ENCODE data around the gene BFAR.
"Not testable (repeated sequence)": the region's sequence is repeated elsewhere in the genome, so short reads cannot be mapped to it uniquely, and the experiment has no call there.

Gene BFAR

DNA sequence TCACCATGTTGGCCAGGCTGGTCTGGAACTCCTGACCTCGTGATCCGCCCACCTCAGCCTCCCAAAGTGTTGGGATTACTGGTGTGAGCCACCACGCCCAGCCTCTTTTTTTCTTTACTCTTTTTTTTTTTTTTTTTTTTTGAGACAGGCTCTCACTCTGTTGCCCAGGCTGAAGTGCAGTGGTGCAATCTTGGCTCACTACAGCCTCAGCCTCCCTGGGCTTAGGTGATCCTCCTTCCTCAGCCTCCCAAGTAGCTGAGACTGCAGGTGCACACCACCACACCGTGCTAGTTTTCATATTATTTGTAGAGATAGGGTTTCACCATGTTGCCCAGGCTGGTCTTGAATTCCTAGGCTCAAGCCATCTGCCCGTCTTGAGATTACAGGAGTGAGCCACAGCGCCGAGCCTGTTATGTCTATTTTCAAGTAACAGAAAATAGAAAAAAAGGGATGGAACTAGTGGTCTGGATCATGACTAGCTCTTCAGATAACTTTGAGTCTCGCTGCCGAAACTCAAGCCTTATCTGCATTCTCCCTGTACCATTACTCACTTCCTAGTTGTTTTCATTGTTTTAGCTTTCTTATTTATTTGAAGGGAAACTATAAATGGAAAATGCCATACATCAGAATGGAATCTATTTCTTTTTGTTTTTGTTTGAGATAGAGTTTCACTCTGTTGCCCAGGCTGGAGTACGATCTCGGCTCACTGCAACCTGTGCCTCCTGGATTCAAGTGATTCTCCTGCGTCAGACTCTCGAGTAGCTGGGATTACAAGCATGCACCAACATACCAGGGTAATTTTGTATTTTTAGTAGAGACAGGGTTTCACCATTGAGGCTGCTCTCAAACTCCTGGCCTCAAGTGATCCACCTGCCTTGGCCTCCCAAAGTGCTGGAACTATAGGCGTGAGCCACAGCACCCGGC lies 53.4 kb downstream of the BFAR start:
- not testable (repeated sequence) for DNase-seq (ENCODE audit: low spot score)

DNA sequence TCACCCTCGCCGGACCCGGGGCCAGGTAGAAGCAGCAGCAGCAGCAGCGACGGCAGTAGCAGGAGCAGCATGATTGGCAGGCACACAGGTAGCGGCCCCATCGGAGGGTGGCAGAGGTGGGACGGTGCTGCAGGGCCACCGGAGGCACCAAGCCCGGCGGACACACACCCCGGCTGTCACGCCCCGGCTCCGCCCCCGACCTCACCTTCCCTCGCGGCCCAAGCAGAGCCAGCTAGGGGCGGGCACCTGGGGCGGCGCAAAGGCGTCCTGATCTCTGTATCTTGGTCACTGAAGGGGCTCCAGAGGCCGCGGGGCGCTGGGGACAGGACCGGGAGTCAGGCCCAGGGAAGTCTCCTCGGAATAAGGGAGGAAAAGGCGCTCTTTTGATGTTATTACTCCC lies 61.4 kb downstream of the BFAR start, which contains the start of gene PLA2G10:
Gene PLA2G10 (minus strand): TSS at position 180 of the 400 bp plus-strand sequence. CDS start 79 bp downstream, at position 101.
- DNase-seq (ENCODE audit: low spot score): not testable (repeated sequence)

DNA sequence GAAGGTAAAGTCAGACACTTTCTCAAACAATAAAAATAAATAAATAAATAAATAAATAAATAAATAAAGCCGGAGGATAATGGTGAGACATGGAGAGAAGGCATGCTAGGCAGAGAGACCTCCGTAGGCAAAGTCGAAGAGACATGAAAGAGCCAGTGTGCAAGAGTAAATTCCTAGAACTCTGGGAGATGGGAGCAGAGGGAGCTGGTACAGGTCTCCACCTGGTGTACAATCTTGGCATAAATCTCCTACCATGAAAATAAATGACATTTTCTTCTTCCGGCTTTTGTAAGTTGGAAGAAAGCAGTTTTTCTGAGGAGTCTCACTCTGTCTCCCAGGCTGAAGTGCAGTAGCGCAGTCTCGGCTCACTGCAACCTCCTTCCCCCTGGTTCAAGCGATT lies 69.1 kb downstream of the BFAR start:
- not testable (repeated sequence) for DNase-seq (ENCODE audit: low spot score)

DNA sequence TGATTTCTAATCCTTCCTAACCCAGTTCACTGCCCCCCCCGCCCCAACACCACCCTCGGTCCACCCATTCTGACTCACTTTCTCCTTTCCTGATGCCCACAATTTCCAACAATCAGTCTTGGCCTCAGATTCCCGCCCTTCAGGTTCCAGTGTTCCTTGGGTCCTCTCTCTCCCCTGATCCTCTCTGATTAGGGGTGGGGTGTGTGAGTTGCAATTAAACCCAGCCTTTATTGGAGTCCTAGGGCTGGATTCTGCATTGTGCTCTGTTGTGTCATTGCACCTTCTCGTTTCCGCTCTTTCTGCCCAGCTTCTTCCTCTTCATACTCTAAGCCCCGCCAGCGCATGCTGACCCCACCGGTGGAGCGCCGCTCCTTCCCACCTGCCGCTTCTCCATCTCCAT lies 69.9 kb downstream of the BFAR start:
- not testable (repeated sequence) for DNase-seq (ENCODE audit: low spot score)

DNA sequence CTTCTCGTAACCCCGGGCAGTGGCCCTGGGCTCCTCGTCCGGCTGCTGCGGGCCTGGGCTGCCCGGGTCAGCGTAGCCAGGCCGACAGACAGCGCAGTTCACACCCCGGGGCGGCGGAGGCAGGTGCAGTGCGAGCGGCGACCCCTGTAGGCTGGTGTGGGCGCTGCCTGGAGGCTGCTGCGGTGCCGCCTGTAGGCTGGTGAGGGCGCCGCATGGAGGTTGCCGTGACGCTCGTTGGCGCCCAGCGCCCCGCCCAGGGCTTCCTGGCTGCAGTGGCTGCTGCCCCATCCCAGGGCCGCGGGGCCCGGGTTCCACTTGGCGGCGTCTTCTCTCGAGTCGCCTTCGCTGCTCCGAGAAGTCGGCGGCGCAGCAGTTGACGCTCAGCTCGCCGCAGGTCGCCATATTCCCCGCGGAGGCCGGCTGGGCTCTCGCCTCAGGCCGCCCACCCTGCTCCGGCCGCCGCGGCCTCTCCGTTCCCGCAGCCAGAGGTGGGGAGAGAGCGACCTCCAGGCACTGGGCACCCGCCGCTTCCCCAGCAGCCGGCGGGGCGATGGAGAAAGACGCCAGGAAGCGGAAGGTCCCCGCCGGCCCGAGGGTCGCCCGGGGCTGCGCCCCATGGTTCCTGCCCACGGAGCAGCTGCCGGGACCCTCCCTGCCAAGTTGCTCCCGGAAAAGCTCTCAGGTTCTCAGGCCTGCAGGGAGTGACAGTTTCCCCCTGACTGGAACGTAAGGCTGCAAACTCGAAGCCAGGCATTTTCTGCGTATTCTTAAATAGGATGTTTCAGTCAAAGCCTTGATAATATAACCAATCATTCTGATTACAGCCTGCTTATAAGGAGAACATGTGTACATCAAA lies 70.6 kb downstream of the BFAR start, which contains the start of gene NPIPA3:
Gene NPIPA3 (plus strand): TSS at position 256 of the 856 bp plus-strand sequence. CDS start 5,533 bp downstream, outside the sequence.
- not testable (repeated sequence) for DNase-seq (ENCODE audit: low spot score)
